Upper lobe of left lung (tissue), 4 donors: ENCODE results near the gene MTARC2.

ENCODE experiments used
- CTCF ChIP-seq, 6 experiments: fragments of 450-650 bp in 4 of 6; fragments of 200-600 bp in 2 of 6; sonication (generic) in 2 of 6; IDR thresholded peaks; one replicate each; pipeline ENCODE4 v1.5.1; 2016 to 2019; ENCODE audit warnings: antibody characterized with exemption in 6 of 6
- EP300 ChIP-seq, 4 donors: sonication (generic); formaldehyde crosslinking; IDR thresholded peaks; one replicate each; pipeline ENCODE4 v1.5.1; 2017; ENCODE audit warnings: antibody characterized with exemption in 4 of 4, control low read depth in 2 of 4
- POLR2A ChIP-seq, 4 donors: fragments of 450-650 bp; IDR thresholded peaks; one replicate each; pipeline ENCODE4 v1.5.1; 2016 to 2017; ENCODE audit warnings: antibody characterized with exemption in 4 of 4, mild to moderate bottlenecking in 2 of 4
- POLR2AphosphoS5 ChIP-seq, 2 donors: sonication (generic); formaldehyde crosslinking; IDR thresholded peaks; one replicate each; pipeline ENCODE4 v1.5.1; 2017; ENCODE audit warnings: antibody characterized with exemption in 2 of 2

- no peak for TF ChIP-seq CTCF (IDR thresholded peaks at IDR 0.05)
- no peak for TF ChIP-seq POLR2A (IDR thresholded peaks at IDR 0.05)
- TF ChIP-seq POLR2AphosphoS5 (IDR thresholded peaks at IDR 0.05) = no peak
- TF ChIP-seq EP300 (IDR thresholded peaks at IDR 0.05) = no peak
These were observed 6.3 kb upstream of the MTARC2 start for GRCh38 chr1:220741825-220742224.
